Measurements from ENCODE around the gene GCFC2. TPM values are rescaled to one million over a fixed set of nuclear protein-coding genes. Genes with fewer than 3 reads are reported as not detected.

Gene GCFC2
- polyA plus RNA-seq, 2 of the 4 experiments (the other 2 are of a cell fraction) = 15.1 to 41.7 TPM

DNA sequence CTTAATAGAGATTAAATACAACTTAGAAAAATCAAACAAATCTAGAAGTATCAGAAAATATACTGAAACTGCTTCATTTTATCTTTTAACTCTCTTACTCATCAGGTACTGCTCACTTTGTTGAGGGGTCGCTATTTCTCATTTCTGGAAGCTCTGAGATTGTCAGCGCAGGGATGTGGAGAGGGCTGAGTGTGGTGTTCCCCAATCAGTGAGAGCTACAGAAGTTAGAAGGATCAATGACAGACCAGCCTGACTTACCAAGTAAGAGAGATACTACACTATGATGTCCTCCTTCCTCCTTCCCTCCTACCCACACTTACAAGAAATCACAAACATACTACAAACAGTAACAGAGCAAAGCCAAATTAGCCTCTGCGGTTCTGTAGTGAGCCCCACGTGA lies 8.1 kb downstream of the GCFC2 start:
- Histone ChIP-seq H3K4me1 (no peaks in the 10 kb centered on the region; the same call in 2 of the 3 replicates), H3K4me2 (no peak overlapping the region), H3K27ac (no peak overlapping the region), H3K9me3 (no peaks in the 10 kb centered on the region), H3K4me3 (no peak overlapping the region)
- WGBS (ENCODE audit: missing lambda C conversion rate) = 92% methylated on average over 4 of the region's 4 CpGs
- POLR2A ChIA-PET = no interaction called here
- FAIRE-seq (no peak), DNase-seq (ENCODE audit: low read depth in 1 of 2, low spot score in 1 of 2) (no peak), ATAC-seq (no peak)
- CTCF ChIA-PET = no interaction called here
- TF ChIP-seq, protein P1, sequence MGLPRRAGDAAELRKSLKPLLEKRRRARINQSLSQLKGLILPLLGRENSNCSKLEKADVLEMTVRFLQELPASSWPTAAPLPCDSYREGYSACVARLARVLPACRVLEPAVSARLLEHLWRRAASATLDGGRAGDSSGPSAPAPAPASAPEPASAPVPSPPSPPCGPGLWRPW (IDR thresholded peaks at IDR 0.05) = no peak
- TF ChIP-seq ESRRA (IDR thresholded peaks at IDR 0.05; ENCODE audit: borderline replicate concordance, low read length) (no peak), CBX2 (IDR thresholded peaks at IDR 0.05; ENCODE audit: borderline replicate concordance, low read depth) (no peak), CHD2 (IDR thresholded peaks at IDR 0.05; ENCODE audit: low read length, partially characterized antibody) (no peak), RAD21 (conservative IDR thresholded peaks at IDR 0.05 in 1 of 2, IDR thresholded peaks at IDR 0.05 in 1 of 2) (no peak), EHF (CRISPR knock-in tag; IDR thresholded peaks at IDR 0.05) (no peak), EP300 (IDR thresholded peaks at IDR 0.05) (no peak), FOSL2 (IDR thresholded peaks at IDR 0.05) (no peak), FOSL2 (CRISPR knock-in tag; IDR thresholded peaks at IDR 0.05) (no peak), ZSCAN20 (CRISPR knock-in tag; IDR thresholded peaks at IDR 0.05) (no peak)

DNA sequence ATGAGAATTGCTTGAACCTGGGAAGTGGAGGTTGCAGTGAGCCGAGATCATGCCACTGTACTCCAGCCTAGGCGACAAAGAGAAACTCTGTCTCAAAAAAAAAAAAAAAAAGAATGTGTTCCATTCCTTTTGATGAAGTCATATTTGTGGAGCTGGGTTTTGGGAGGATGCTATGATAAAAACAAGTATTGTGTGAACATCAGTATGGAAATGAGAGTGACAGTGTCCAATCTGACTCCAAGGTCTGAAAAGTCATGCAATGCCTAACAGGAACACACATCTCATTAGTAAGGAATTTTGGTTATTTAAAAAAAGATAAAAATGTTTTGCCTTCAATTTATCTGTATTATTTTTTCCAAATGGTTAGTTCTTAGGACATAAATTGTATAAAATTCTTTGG lies 11.8 kb downstream of the GCFC2 start:
- TF ChIP-seq CHD2 (IDR thresholded peaks at IDR 0.05; ENCODE audit: low read length, partially characterized antibody) (no peak), POLR2A (IDR thresholded peaks at IDR 0.05; ENCODE audit: low read length) (no peak), RAD21 (conservative IDR thresholded peaks at IDR 0.05 in 1 of 2, IDR thresholded peaks at IDR 0.05 in 1 of 2) (no peak), RCOR1 (IDR thresholded peaks at IDR 0.05; ENCODE audit: low read depth, low read length) (no peak), HDAC2 (IDR thresholded peaks at IDR 0.05) (no peak), HOXB5 (CRISPR knock-in tag; IDR thresholded peaks at IDR 0.05) (no peak)
- TF ChIP-seq, protein P2, sequence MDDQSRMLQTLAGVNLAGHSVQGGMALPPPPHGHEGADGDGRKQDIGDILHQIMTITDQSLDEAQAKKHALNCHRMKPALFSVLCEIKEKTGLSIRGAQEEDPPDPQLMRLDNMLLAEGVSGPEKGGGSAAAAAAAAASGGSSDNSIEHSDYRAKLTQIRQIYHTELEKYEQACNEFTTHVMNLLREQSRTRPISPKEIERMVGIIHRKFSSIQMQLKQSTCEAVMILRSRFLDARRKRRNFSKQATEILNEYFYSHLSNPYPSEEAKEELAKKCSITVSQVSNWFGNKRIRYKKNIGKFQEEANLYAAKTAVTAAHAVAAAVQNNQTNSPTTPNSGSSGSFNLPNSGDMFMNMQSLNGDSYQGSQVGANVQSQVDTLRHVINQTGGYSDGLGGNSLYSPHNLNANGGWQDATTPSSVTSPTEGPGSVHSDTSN (IDR thresholded peaks at IDR 0.05) = no peak
- TF ChIP-seq, protein P3, sequence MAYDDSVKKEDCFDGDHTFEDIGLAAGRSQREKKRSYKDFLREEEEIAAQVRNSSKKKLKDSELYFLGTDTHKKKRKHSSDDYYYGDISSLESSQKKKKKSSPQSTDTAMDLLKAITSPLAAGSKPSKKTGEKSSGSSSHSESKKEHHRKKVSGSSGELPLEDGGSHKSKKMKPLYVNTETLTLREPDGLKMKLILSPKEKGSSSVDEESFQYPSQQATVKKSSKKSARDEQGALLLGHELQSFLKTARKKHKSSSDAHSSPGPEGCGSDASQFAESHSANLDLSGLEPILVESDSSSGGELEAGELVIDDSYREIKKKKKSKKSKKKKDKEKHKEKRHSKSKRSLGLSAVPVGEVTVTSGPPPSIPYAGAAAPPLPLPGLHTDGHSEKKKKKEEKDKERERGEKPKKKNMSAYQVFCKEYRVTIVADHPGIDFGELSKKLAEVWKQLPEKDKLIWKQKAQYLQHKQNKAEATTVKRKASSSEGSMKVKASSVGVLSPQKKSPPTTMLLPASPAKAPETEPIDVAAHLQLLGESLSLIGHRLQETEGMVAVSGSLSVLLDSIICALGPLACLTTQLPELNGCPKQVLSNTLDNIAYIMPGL (CRISPR knock-in tag; IDR thresholded peaks at IDR 0.05; ENCODE audit: borderline replicate concordance) = no peak
- H3K27ac ChIP-seq = no peak overlapping the region
- POLR2A ChIA-PET = no interaction called here
- no peaks in the 10 kb centered on the region for H3K4me1 ChIP-seq
- H3K9me3 ChIP-seq = no peaks in the 10 kb centered on the region
- ATAC-seq (no peak), DNase-seq (ENCODE audit: low read depth in 1 of 2, low spot score in 1 of 2) (no peak), FAIRE-seq (no peak)
- CTCF ChIA-PET = interaction anchor here (0.6 to 1.6 kb wide), 3 partner anchors 22 to 288 kb away, joined by 3 to 6 read pairs (median 3); no protein-coding TSS in a partner anchor
- H3K4me2 ChIP-seq = no peak overlapping the region
- H3K4me3 ChIP-seq = no peak overlapping the region
- WGBS (ENCODE audit: missing lambda C conversion rate) = 92% methylated on average over 2 of the region's 2 CpGs

DNA sequence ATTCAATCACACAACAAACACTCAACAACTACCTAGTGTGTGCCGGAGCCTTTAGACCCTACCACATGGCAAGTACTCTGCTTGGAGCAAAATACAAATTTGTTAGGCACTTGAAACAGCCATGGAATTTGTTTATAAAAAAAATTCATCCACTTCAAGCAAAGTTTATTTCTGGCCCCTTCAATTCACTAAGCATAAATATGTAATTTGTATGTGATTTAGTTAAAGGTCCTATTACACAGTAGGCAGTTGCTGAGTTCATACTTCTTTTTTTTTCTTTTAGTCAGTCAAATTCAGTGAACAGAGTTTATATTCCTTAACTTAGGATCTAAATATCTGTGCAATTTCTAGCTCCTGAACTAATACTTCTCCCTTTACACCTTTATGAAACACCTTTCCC lies 22.5 kb downstream of the GCFC2 start:
- POLR2A ChIA-PET = no interaction called here
- TF ChIP-seq RARB (CRISPR knock-in tag; IDR thresholded peaks at IDR 0.05) = no peak
- TF ChIP-seq HOXA7 (CRISPR knock-in tag; IDR thresholded peaks at IDR 0.05) = no peak
- TF ChIP-seq NFE2L2 (conservative IDR thresholded peaks at IDR 0.05; ENCODE audit: low read length) = no peak
- TF ChIP-seq ZNF302 (CRISPR knock-in tag; IDR thresholded peaks at IDR 0.05) = no peak
- no peak for TF ChIP-seq KDM5A (IDR thresholded peaks at IDR 0.05)
- TF ChIP-seq CBX8 (IDR thresholded peaks at IDR 0.05) = no peak
- TF ChIP-seq POLR2A (IDR thresholded peaks at IDR 0.05; ENCODE audit: low read length) = no peak
- TF ChIP-seq SMC3 (IDR thresholded peaks at IDR 0.05) = no peak
- TF ChIP-seq, protein P3 (CRISPR knock-in tag; IDR thresholded peaks at IDR 0.05; ENCODE audit: borderline replicate concordance) = no peak
- no peak for TF ChIP-seq ZC3H11A (IDR thresholded peaks at IDR 0.05)
- TF ChIP-seq, protein P4, sequence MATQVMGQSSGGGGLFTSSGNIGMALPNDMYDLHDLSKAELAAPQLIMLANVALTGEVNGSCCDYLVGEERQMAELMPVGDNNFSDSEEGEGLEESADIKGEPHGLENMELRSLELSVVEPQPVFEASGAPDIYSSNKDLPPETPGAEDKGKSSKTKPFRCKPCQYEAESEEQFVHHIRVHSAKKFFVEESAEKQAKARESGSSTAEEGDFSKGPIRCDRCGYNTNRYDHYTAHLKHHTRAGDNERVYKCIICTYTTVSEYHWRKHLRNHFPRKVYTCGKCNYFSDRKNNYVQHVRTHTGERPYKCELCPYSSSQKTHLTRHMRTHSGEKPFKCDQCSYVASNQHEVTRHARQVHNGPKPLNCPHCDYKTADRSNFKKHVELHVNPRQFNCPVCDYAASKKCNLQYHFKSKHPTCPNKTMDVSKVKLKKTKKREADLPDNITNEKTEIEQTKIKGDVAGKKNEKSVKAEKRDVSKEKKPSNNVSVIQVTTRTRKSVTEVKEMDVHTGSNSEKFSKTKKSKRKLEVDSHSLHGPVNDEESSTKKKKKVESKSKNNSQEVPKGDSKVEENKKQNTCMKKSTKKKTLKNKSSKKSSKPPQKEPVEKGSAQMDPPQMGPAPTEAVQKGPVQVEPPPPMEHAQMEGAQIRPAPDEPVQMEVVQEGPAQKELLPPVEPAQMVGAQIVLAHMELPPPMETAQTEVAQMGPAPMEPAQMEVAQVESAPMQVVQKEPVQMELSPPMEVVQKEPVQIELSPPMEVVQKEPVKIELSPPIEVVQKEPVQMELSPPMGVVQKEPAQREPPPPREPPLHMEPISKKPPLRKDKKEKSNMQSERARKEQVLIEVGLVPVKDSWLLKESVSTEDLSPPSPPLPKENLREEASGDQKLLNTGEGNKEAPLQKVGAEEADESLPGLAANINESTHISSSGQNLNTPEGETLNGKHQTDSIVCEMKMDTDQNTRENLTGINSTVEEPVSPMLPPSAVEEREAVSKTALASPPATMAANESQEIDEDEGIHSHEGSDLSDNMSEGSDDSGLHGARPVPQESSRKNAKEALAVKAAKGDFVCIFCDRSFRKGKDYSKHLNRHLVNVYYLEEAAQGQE (IDR thresholded peaks at IDR 0.05) = no peak
- TF ChIP-seq TFCP2L1 (CRISPR knock-in tag; IDR thresholded peaks at IDR 0.05) = no peak
- TF ChIP-seq MAZ (IDR thresholded peaks at IDR 0.05; ENCODE audit: borderline replicate concordance, low read depth, low read length) = no peak
- TF ChIP-seq RNF2 (IDR thresholded peaks at IDR 0.05; ENCODE audit: borderline replicate concordance, low read depth) = no peak

More for the DNA sequence above, 22.5 kb downstream of the GCFC2 start:
- DNase-seq (ENCODE audit: low read depth in 1 of 2, low spot score in 1 of 2) (no peak), ATAC-seq (no peak), FAIRE-seq (no peak)
- no peak overlapping the region for H3K4me3 ChIP-seq
- WGBS (ENCODE audit: missing lambda C conversion rate) = 96% methylated on average over 1 of the region's 1 CpG
- H3K4me2 ChIP-seq = no peak overlapping the region
- no peak overlapping the region for H3K27ac ChIP-seq
- H3K4me1 ChIP-seq = no peaks in the 10 kb centered on the region
- CTCF ChIA-PET = interaction anchor here (1.1 to 2.2 kb wide), 5 partner anchors 9 to 48 kb away, joined by 3 to 7 read pairs (median 3); no protein-coding TSS in a partner anchor
- no peaks in the 10 kb centered on the region for H3K9me3 ChIP-seq

Measured in A549 (cell line).